ENCODE results near the gene STXBP6.

The STXBP6 gene

GRCh38 chr14:24761141-24761540 lies 288.8 kb downstream of the STXBP6 start:
- Mint-ChIP-seq H3K27ac (no peak overlapping the region), H3K4me3 (no peak overlapping the region), H3K36me3 (ENCODE audit: low read depth) (no peaks in the 10 kb centered on the region), H3K27me3 (peaks cover 28% of the 10 kb centered on the region), H3K9me3 (no peaks in the 10 kb centered on the region), H3K4me1 (ENCODE audit: low read depth) (no peaks in the 10 kb centered on the region)

Data from stimulated activated naive CD8-positive, alpha-beta T cell treated with anti-CD3 and anti-CD28 coated beads, Interleukin-15, Interleukin-2, amounts not matched to agents 100 ng/mL and 50 ng/mL, for 24 hours (primary cell).